Testis (tissue), 3 donors: Measurements from ENCODE around the gene CNTD1. TPM values are rescaled to one million over a fixed set of nuclear protein-coding genes. Genes with fewer than 3 reads are reported as not detected.
A peak's percentile ranks its signal among the peaks of the same experiment; 100 is the strongest.

ENCODE experiments used
- DNase-seq: peaks from one replicate; pipeline ENCODE4 v3.0.0-alpha.2; 2019
- H3K27ac ChIP-seq, 2 donors: fragments of 200-600 bp; sonication (generic); one replicate each; pipeline ENCODE4 v1.5.1; 2019
- H3K27me3 ChIP-seq: fragments of 200-600 bp; sonication (generic); one replicate; pipeline ENCODE4 v1.5.1; 2019
- H3K36me3 ChIP-seq: fragments of 200-600 bp; sonication (generic); one replicate; pipeline ENCODE4 v1.5.1; 2017; ENCODE audit warnings: low read depth; ENCODE audit errors: missing control alignments
- H3K4me1 ChIP-seq: fragments of 200-600 bp; sonication (generic); one replicate; pipeline ENCODE4 v1.5.1; 2019
- H3K4me3 ChIP-seq, 2 donors: fragments of 200-600 bp; sonication (generic); one replicate each; pipeline ENCODE4 v1.5.1; 2017 to 2019
- H3K9me3 ChIP-seq: fragments of 200-600 bp; sonication (generic); one replicate; pipeline ENCODE4 v1.5.1; 2017
- CTCF ChIP-seq, 3 experiments: fragments of 450-650 bp in 2 of 3; fragments of 200-600 bp in 1 of 3; sonication (generic) in 1 of 3; IDR thresholded peaks; one replicate each; pipeline ENCODE4 v1.5.1; 2016 to 2019; ENCODE audit warnings: antibody characterized with exemption in 3 of 3, mild to moderate bottlenecking in 2 of 3, moderate library complexity in 1 of 3
- POLR2A ChIP-seq: fragments of 450-650 bp; IDR thresholded peaks from one replicate; pipeline ENCODE4 v1.6.1; 2017; ENCODE audit warnings: antibody characterized with exemption, mild to moderate bottlenecking, moderate library complexity
- WGBS, 2 donors: methylation state at CpG; one replicate each; pipeline ENCODE4 v1.1.5; 2018; 5-methylcytosine and 5-hydroxymethylcytosine counted together
- intact Hi-C: fragments of 100-400 bp; cut with DNase I; formaldehyde crosslinking; loops from one replicate; pipeline ENCODE4 v1.15.1; 2023; ENCODE audit warnings: low total_unique reads
- polyA plus RNA-seq: library from polyadenylated mRNA; stranded (reverse); fragments of 350-450 nt; fragmentation: Illumina TruSeq; extraction: RNeasy Lipid Tissue Mini Kit (QIAGEN cat#74804); gene quantifications from one replicate; pipeline ENCODE4 v1.2.3, GENCODE V29; 2014; ENCODE audit warnings: low read depth, low replicate concordance; ENCODE audit not compliant: insufficient read depth
- total RNA-seq, 2 donors: library from RNA; depleted of rRNA; stranded (reverse); fragments of >200 nt; gene quantifications; one replicate each; pipeline ENCODE4 v1.2.3, GENCODE V29; 2016

Gene CNTD1
- total and polyA plus RNA-seq, 3 donors from 2014 or later = 21.2 to 114 (median 49.1) TPM

- intact Hi-C loops = no loop called here
- Histone ChIP-seq H3K4me3 (no peak overlapping the region), H3K27me3 (no peaks in the 10 kb centered on the region), H3K36me3 (no peaks in the 10 kb centered on the region), H3K4me1 (peaks cover 4% of the 10 kb centered on the region), H3K9me3 (no peaks in the 10 kb centered on the region), H3K27ac (no peak overlapping the region)
- WGBS, 2 donors = 84 to 98% methylated on average over 3 of the region's 3 CpGs
- no peak for TF ChIP-seq CTCF (IDR thresholded peaks at IDR 0.05)
- TF ChIP-seq POLR2A = no peak
- DNase-seq = no peak
These were observed 43.9 kb upstream of the CNTD1 start for GRCh38 chr17:42754782-42755181.

GRCh38 chr17:42759982-42760651 lies 38.5 kb upstream of the CNTD1 start:
- 32 to 50% methylated on average over 11 of the region's 11 CpGs for WGBS, 2 donors
- no peaks in the 10 kb centered on the region for H3K27me3 ChIP-seq
- H3K36me3 ChIP-seq = no peaks in the 10 kb centered on the region
- H3K27ac ChIP-seq = peak overlapping the region in 1 of 2 donors; percentile 69
- no peaks in the 10 kb centered on the region for H3K9me3 ChIP-seq
- intact Hi-C loops = loop anchor here (5.0 kb wide), 1 partner anchor 38 kb away; no protein-coding TSS in a partner anchor
- H3K4me3 ChIP-seq = peak overlapping the region; percentile 56 to 61
- DNase-seq = no peak
- H3K4me1 ChIP-seq = peaks cover 7% of the 10 kb centered on the region
- TF ChIP-seq CTCF (IDR thresholded peaks at IDR 0.05) = no peak

GRCh38 chr17:42760652-42761581 lies 37.7 kb upstream of the CNTD1 start, which contains the start of gene RAMP2:
Gene RAMP2, plus strand, starts transcription at chr17:42761227. Its CDS starts 35 bp downstream, at chr17:42761262.
- peaks cover 7% of the 10 kb centered on the region for H3K4me1 ChIP-seq
- no peaks in the 10 kb centered on the region for H3K27me3 ChIP-seq
- H3K27ac ChIP-seq = peak within 1 kb of the TSS; percentile 68 to 69
- intact Hi-C loops = loop anchor here (5.0 kb wide), 1 partner anchor 39 kb away; no protein-coding TSS in a partner anchor
- no peak for DNase-seq
- no peaks in the 10 kb centered on the region for H3K36me3 ChIP-seq
- H3K9me3 ChIP-seq = no peaks in the 10 kb centered on the region
- H3K4me3 ChIP-seq = peak within 1 kb of the TSS; percentile 56 to 61
- no peak for TF ChIP-seq CTCF (IDR thresholded peaks at IDR 0.05)
- no peak for TF ChIP-seq POLR2A
- WGBS, 2 donors = 3 to 11% methylated on average over 9 to 49 of the region's 92 CpGs

GRCh38 chr17:42761638-42762037 lies 37.0 kb upstream of the CNTD1 start:
- DNase-seq = no peak
- Histone ChIP-seq H3K27ac (peak overlapping the region; percentile 68 to 69), H3K36me3 (no peaks in the 10 kb centered on the region), H3K27me3 (no peaks in the 10 kb centered on the region), H3K9me3 (no peaks in the 10 kb centered on the region), H3K4me1 (peaks cover 7% of the 10 kb centered on the region), H3K4me3 (peak overlapping the region; percentile 56 to 61)
- TF ChIP-seq CTCF (IDR thresholded peaks at IDR 0.05) (no peak), POLR2A (no peak)
- intact Hi-C loops = loop anchor here (5.0 kb wide), 1 partner anchor 39 kb away; no protein-coding TSS in a partner anchor
- WGBS, 2 donors = 29 to 35% methylated on average over 12 of the region's 12 CpGs
